ENCODE results near the gene CFAP157. TPM values are rescaled to one million over a fixed set of nuclear protein-coding genes. Genes with fewer than 3 reads are reported as not detected.

CFAP157 gene
- total RNA-seq, 1 donor from 2014 or later: 0.85 TPM

GRCh38 chr9:127679506-127679905 lies 27.3 kb upstream of the CFAP157 start:
- Mint-ChIP-seq H3K27me3 (ENCODE audit: unreplicated experiment) (peaks cover 7% of the 10 kb centered on the region), H3K36me3 (ENCODE audit: low read depth, unreplicated experiment) (peaks cover 69% of the 10 kb centered on the region), H3K4me1 (ENCODE audit: unreplicated experiment) (peaks cover under 1% of the 10 kb centered on the region), H3K27ac (ENCODE audit: unreplicated experiment) (no peak overlapping the region), H3K9me3 (ENCODE audit: unreplicated experiment) (no peaks in the 10 kb centered on the region), H3K4me3 (ENCODE audit: unreplicated experiment) (peak overlapping the region; percentile 6)
- no peak for DNase-seq (ENCODE audit: low spot score)
- no peak for TF ChIP-seq CTCF (IDR thresholded peaks at IDR 0.05; ENCODE audit: unreplicated experiment)

GRCh38 chr9:127680226-127680625 lies 26.6 kb upstream of the CFAP157 start:
- no peaks in the 10 kb centered on the region for H3K9me3 Mint-ChIP-seq (ENCODE audit: unreplicated experiment)
- TF ChIP-seq CTCF (IDR thresholded peaks at IDR 0.05; ENCODE audit: unreplicated experiment): no peak
- H3K4me1 Mint-ChIP-seq (ENCODE audit: unreplicated experiment): peaks cover 3% of the 10 kb centered on the region
- H3K36me3 Mint-ChIP-seq (ENCODE audit: low read depth, unreplicated experiment): peaks cover 70% of the 10 kb centered on the region
- H3K27ac Mint-ChIP-seq (ENCODE audit: unreplicated experiment): peak overlapping the region; percentile 59
- H3K27me3 Mint-ChIP-seq (ENCODE audit: unreplicated experiment): peaks cover 7% of the 10 kb centered on the region
- DNase-seq (ENCODE audit: low spot score): no peak
- no peak overlapping the region for H3K4me3 Mint-ChIP-seq (ENCODE audit: unreplicated experiment)

- Mint-ChIP-seq H3K27ac (ENCODE audit: unreplicated experiment) (no peak overlapping the region), H3K36me3 (ENCODE audit: low read depth, unreplicated experiment) (peaks cover 64% of the 10 kb centered on the region), H3K27me3 (ENCODE audit: unreplicated experiment) (peaks cover 5% of the 10 kb centered on the region), H3K9me3 (ENCODE audit: unreplicated experiment) (no peaks in the 10 kb centered on the region), H3K4me1 (ENCODE audit: unreplicated experiment) (peaks cover 3% of the 10 kb centered on the region), H3K4me3 (ENCODE audit: unreplicated experiment) (peak overlapping the region; percentile 71)
- TF ChIP-seq CTCF (IDR thresholded peaks at IDR 0.05; ENCODE audit: unreplicated experiment): no peak
- DNase-seq (ENCODE audit: low spot score): no peak
These were observed 25.9 kb upstream of the CFAP157 start for GRCh38 chr9:127680846-127681245.

- Mint-ChIP-seq H3K27ac (ENCODE audit: unreplicated experiment) (no peak overlapping the region), H3K36me3 (ENCODE audit: low read depth, unreplicated experiment) (peaks cover 53% of the 10 kb centered on the region), H3K27me3 (ENCODE audit: unreplicated experiment) (peaks cover 3% of the 10 kb centered on the region), H3K4me1 (ENCODE audit: unreplicated experiment) (peaks cover 3% of the 10 kb centered on the region), H3K4me3 (ENCODE audit: unreplicated experiment) (no peak overlapping the region), H3K9me3 (ENCODE audit: unreplicated experiment) (no peaks in the 10 kb centered on the region)
- no peak for TF ChIP-seq CTCF (IDR thresholded peaks at IDR 0.05; ENCODE audit: unreplicated experiment)
- DNase-seq (ENCODE audit: low spot score): no peak
These were observed 24.2 kb upstream of the CFAP157 start for GRCh38 chr9:127682351-127683136.

- Mint-ChIP-seq H3K9me3 (ENCODE audit: unreplicated experiment) (no peaks in the 10 kb centered on the region), H3K4me3 (ENCODE audit: unreplicated experiment) (peak overlapping the region; percentile 26), H3K27me3 (ENCODE audit: unreplicated experiment) (peaks cover 5% of the 10 kb centered on the region), H3K4me1 (ENCODE audit: unreplicated experiment) (peaks cover 3% of the 10 kb centered on the region), H3K27ac (ENCODE audit: unreplicated experiment) (no peak overlapping the region), H3K36me3 (ENCODE audit: low read depth, unreplicated experiment) (peaks cover 58% of the 10 kb centered on the region)
- no peak for DNase-seq (ENCODE audit: low spot score)
- TF ChIP-seq CTCF (IDR thresholded peaks at IDR 0.05; ENCODE audit: unreplicated experiment): no peak
These were observed 23.1 kb upstream of the CFAP157 start for GRCh38 chr9:127683723-127684122.

Data from endothelial cell (in vitro differentiated cells).